ENCODE measurements around the gene NEO1.

- no peak for TF ChIP-seq CTCF (IDR thresholded peaks at IDR 0.05)
- no peak for TF ChIP-seq POLR2A (IDR thresholded peaks at IDR 0.05)
Measured at GRCh38 chr15:73150831-73151230, 98.6 kb downstream of the NEO1 start.
